NK-92 treated with Interleukin-12 subunit alpha and Interleukin-12 subunit beta, amount 100 ng/mL, for 24 hours (cell line): ENCODE results near the gene GOLT1A.

Experiments used
- DNase-seq: peaks from one replicate; lab custom pipeline; 2025; lab: John Stamatoyannopoulos, UW

Gene GOLT1A

GRCh38 chr1:204154568-204155255 lies 59.1 kb downstream of the GOLT1A start:
- no peak for DNase-seq

- no peak for DNase-seq
Observed at GRCh38 chr1:204153667-204154066, 60.1 kb downstream of the GOLT1A start.

GRCh38 chr1:204152310-204153044 lies 61.3 kb downstream of the GOLT1A start:
- DNase-seq: no peak

GRCh38 chr1:204151552-204152309 lies 62.1 kb downstream of the GOLT1A start, which contains the start of gene ETNK2:
ETNK2 (minus strand) TSS chr1:204152044; CDS start chr1:204151852, 192 bp downstream.
- DNase-seq: no peak

- no peak for DNase-seq
Observed at GRCh38 chr1:204150702-204151551, 62.9 kb downstream of the GOLT1A start.

GRCh38 chr1:204149635-204150565 lies 63.9 kb downstream of the GOLT1A start:
- DNase-seq: no peak

- no peak for DNase-seq
Observed at GRCh38 chr1:204149107-204149506, 64.7 kb downstream of the GOLT1A start.
